Common myeloid progenitor, CD34-positive (primary cell): Measurements from ENCODE around the gene SOX1.

Experiments
- CTCF ChIA-PET: fragments of 350-600 bp; sonication (Branson Sonifier 250); formaldehyde crosslinking; loops from one replicate; lab custom pipeline; 2021; ENCODE audit warnings: antibody characterized with exemption; lab: Charles Lee
- POLR2A ChIA-PET: fragments of 350-600 bp; sonication (Branson Sonifier 250); formaldehyde crosslinking; loops from one replicate; lab custom pipeline; 2021; ENCODE audit warnings: antibody characterized with exemption; lab: Charles Lee
- DNase-seq, 3 donors: peaks; one replicate each; pipeline versions ENCODE4 v3.0.0 to v3.0.0-alpha.2; 2013
- H3K27ac ChIP-seq, 2 experiments: 1 replicate in 1 of 2; 2 replicates in 1 of 2; pipeline ENCODE4 v1.7.0; 2013; ENCODE audit warnings: inconsistent platforms in 2 of 2, low read length in 2 of 2, mild to moderate bottlenecking in 2 of 2, low read depth in 1 of 2, moderate library complexity in 1 of 2; ENCODE audit not compliant: severe bottlenecking in 2 of 2, insufficient read depth in 1 of 2, poor library complexity in 1 of 2
- H3K27me3 ChIP-seq, 5 experiments: replicated peaks in 2 of 5; 1 replicate in 3 of 5; 2 replicates in 2 of 5; pipeline versions ENCODE4 v1.6.1 to v1.7.0; 2013; ENCODE audit warnings: low read length in 4 of 5, mild to moderate bottlenecking in 2 of 5, moderate library complexity in 2 of 5, inconsistent platforms in 1 of 5; ENCODE audit not compliant: insufficient read depth in 5 of 5, control insufficient read depth in 4 of 5
- H3K36me3 ChIP-seq, 4 experiments: 1 replicate in 2 of 4; 2 replicates in 2 of 4; pipeline versions ENCODE4 v1.6.1 to v1.7.0; 2013; ENCODE audit warnings: low read length in 3 of 4, control low read depth in 1 of 4, mild to moderate bottlenecking in 1 of 4; ENCODE audit not compliant: control insufficient read depth in 4 of 4, insufficient read depth in 4 of 4
- H3K4me1 ChIP-seq, 4 experiments: 1 replicate in 3 of 4; 2 replicates in 1 of 4; pipeline versions ENCODE4 v1.6.1 to v1.7.1; 2013; ENCODE audit warnings: low read length in 3 of 4, mild to moderate bottlenecking in 3 of 4, control low read depth in 1 of 4, inconsistent platforms in 1 of 4, moderate library complexity in 1 of 4; ENCODE audit not compliant: control insufficient read depth in 4 of 4, insufficient read depth in 4 of 4; ENCODE audit errors: control extremely low read depth in 1 of 4
- H3K4me3 ChIP-seq, 7 experiments: 1 replicate in 4 of 7; 2 replicates in 3 of 7; pipeline versions ENCODE4 v1.5.1 to v1.7.0; 2013; ENCODE audit warnings: mild to moderate bottlenecking in 7 of 7, low read length in 6 of 7, moderate library complexity in 6 of 7, inconsistent platforms in 2 of 7, low read depth in 2 of 7, control low read depth in 1 of 7; ENCODE audit not compliant: insufficient read depth in 4 of 7, control insufficient read depth in 1 of 7; ENCODE audit errors: extremely low read depth in 1 of 7
- H3K9me3 ChIP-seq, 5 experiments: 1 replicate in 4 of 5; 2 replicates in 1 of 5; pipeline versions ENCODE4 v1.6.1 to v1.7.1; 2013; ENCODE audit warnings: low read length in 4 of 5, mild to moderate bottlenecking in 2 of 5, inconsistent platforms in 1 of 5, low read depth in 1 of 5, moderate library complexity in 1 of 5; ENCODE audit not compliant: control insufficient read depth in 4 of 5, insufficient read depth in 2 of 5; ENCODE audit errors: control extremely low read depth in 1 of 5
- WGBS: methylation state at CpG from one replicate; pipeline ENCODE4 v1.1.5; 2013; ENCODE audit not compliant: insufficient coverage; 5-methylcytosine and 5-hydroxymethylcytosine counted together

The SOX1 gene

GRCh38 chr13:112058519-112058873 is 8.5 kb upstream of the SOX1 start:
- no peak overlapping the region for H3K27ac ChIP-seq
- DNase-seq = no peak
- POLR2A ChIA-PET = interaction anchor here (0.7 kb wide), 1 partner anchor 14 kb away, joined by 3 read pairs; no protein-coding TSS in a partner anchor
- peaks cover 0 to 37% (median 24%) of the 10 kb centered on the region in 4 experiments for H3K4me1 ChIP-seq
- peaks cover 0 to 4% (median 0%) of the 10 kb centered on the region in 5 experiments for H3K9me3 ChIP-seq
- peaks cover 18 to 100% (median 61%) of the 10 kb centered on the region in 5 experiments for H3K27me3 ChIP-seq
- H3K36me3 ChIP-seq = no peaks in the 10 kb centered on the region
- 0% methylated on average over 10 of the region's 11 CpGs for WGBS
- CTCF ChIA-PET = interaction anchor here (1.4 kb wide), 1 partner anchor 8 kb away, joined by 4 read pairs; no protein-coding TSS in a partner anchor
- H3K4me3 ChIP-seq = peak overlapping the region in 2 of 7 experiments; percentile 25 to 47

- CTCF ChIA-PET = no interaction called here
- WGBS = 11% methylated on average over 1 of the region's 5 CpGs
- H3K27ac ChIP-seq = no peak overlapping the region
- POLR2A ChIA-PET = no interaction called here
- no peak for DNase-seq
- peaks cover 0 to 32% (median 22%) of the 10 kb centered on the region in 4 experiments for H3K4me1 ChIP-seq
- H3K27me3 ChIP-seq = peaks cover 22 to 100% (median 62%) of the 10 kb centered on the region in 5 experiments
- peaks cover 0 to 4% (median 0%) of the 10 kb centered on the region in 5 experiments for H3K9me3 ChIP-seq
- no peak overlapping the region for H3K4me3 ChIP-seq
- no peaks in the 10 kb centered on the region for H3K36me3 ChIP-seq
Measured at GRCh38 chr13:112058941-112059340, 8.0 kb upstream of the SOX1 start.

- Histone ChIP-seq H3K9me3 (peaks cover 0 to 4% (median 0%) of the 10 kb centered on the region in 5 experiments), H3K27me3 (peaks cover 22 to 100% (median 68%) of the 10 kb centered on the region in 5 experiments), H3K4me3 (no peak overlapping the region), H3K36me3 (no peaks in the 10 kb centered on the region), H3K27ac (no peak overlapping the region), H3K4me1 (peaks cover 0 to 28% (median 20%) of the 10 kb centered on the region in 4 experiments)
- POLR2A ChIA-PET = no interaction called here
- DNase-seq = no peak
- CTCF ChIA-PET = interaction anchor here (1.1 kb wide), 1 partner anchor 11 kb away, joined by 4 read pairs; no protein-coding TSS in a partner anchor
- WGBS = 5% methylated on average over 12 of the region's 15 CpGs
Measured at GRCh38 chr13:112059457-112060281, 7.3 kb upstream of the SOX1 start.

DNA sequence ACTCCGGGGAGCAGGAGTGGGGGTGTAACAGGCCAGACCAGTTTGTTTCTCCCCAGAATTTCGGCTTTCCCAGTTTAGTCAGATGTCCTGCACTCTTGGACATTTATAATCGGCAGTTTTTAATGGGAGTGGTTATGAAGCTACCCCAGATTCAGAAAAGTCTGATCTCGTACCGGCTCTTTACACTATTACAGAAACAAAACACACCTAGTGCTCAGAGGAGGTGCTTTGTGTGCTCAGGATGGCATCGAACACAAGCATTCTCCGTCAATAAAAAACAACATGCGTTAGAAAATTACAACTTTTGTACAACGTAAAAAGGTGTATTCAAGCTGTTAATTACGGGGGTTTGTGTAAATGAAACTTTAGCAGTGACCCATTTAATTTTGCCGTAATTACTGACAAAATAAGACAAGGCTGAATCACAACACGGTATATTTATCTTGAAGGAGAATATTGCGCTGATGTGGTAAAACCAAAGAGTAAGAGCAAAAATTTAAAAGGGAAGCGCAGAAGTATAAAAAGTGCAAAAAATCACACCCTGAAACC is 6.6 kb upstream of the SOX1 start:
- H3K27ac ChIP-seq = no peak overlapping the region
- no peak overlapping the region for H3K4me3 ChIP-seq
- peaks cover 0 to 28% (median 20%) of the 10 kb centered on the region in 4 experiments for H3K4me1 ChIP-seq
- no peak for DNase-seq
- H3K36me3 ChIP-seq = no peaks in the 10 kb centered on the region
- peaks cover 24 to 100% (median 63%) of the 10 kb centered on the region in 5 experiments for H3K27me3 ChIP-seq
- 9% methylated on average over 6 of the region's 14 CpGs for WGBS
- ChIA-PET CTCF (interaction anchor here (1.0 to 1.9 kb wide), 3 partner anchors 10 to 13 kb away, joined by 3 to 6 read pairs (median 4); no protein-coding TSS in a partner anchor), POLR2A (no interaction called here)
- peaks cover 0 to 2% (median 0%) of the 10 kb centered on the region in 5 experiments for H3K9me3 ChIP-seq

GRCh38 chr13:112060899-112061366 is 6.0 kb upstream of the SOX1 start:
- ChIA-PET POLR2A (no interaction called here), CTCF (interaction anchor here (1.0 to 1.9 kb wide), 2 partner anchors 11 to 12 kb away, joined by 3 to 6 read pairs; no protein-coding TSS in a partner anchor)
- Histone ChIP-seq H3K27me3 (peaks cover 29 to 100% (median 65%) of the 10 kb centered on the region in 5 experiments), H3K4me1 (peaks cover 0 to 29% (median 20%) of the 10 kb centered on the region in 4 experiments), H3K36me3 (no peaks in the 10 kb centered on the region), H3K4me3 (no peak overlapping the region), H3K9me3 (peaks cover 0 to 3% (median 0%) of the 10 kb centered on the region in 5 experiments), H3K27ac (no peak overlapping the region)
- WGBS = 4% methylated on average over 17 of the region's 29 CpGs
- no peak for DNase-seq

GRCh38 chr13:112061367-112062061 is 5.4 kb upstream of the SOX1 start:
- 4% methylated on average over 45 of the region's 52 CpGs for WGBS
- Histone ChIP-seq H3K4me1 (peaks cover 0 to 35% (median 23%) of the 10 kb centered on the region in 4 experiments), H3K4me3 (no peak overlapping the region), H3K27ac (no peak overlapping the region), H3K36me3 (no peaks in the 10 kb centered on the region), H3K27me3 (peaks cover 31 to 100% (median 68%) of the 10 kb centered on the region in 5 experiments), H3K9me3 (peaks cover 0 to 3% (median 0%) of the 10 kb centered on the region in 5 experiments)
- CTCF ChIA-PET = interaction anchor here (0.7 to 1.9 kb wide), 8 partner anchors 9 to 529 kb away, joined by 3 to 7 read pairs (median 3); no protein-coding TSS in a partner anchor
- no peak for DNase-seq
- POLR2A ChIA-PET = no interaction called here
